ENCODE measurements around the gene SHKBP1.
A peak's percentile ranks its signal among the peaks of the same experiment; 100 is the strongest.
"Not testable (repeated sequence)": the region's sequence is repeated elsewhere in the genome, so short reads cannot be mapped to it uniquely, and the experiment has no call there.

Gene SHKBP1

GRCh38 chr19:40553885-40554857 lies 22.5 kb upstream of the SHKBP1 start:
- no peak for DNase-seq (ENCODE audit: low read depth in 3 of 3, low spot score in 1 of 3)

- no peak for DNase-seq (ENCODE audit: low read depth in 3 of 3, low spot score in 1 of 3)
These were observed 20.5 kb upstream of the SHKBP1 start for GRCh38 chr19:40555978-40556689.

- DNase-seq (ENCODE audit: low read depth in 3 of 3, low spot score in 1 of 3) = no peak
These were observed 19.6 kb upstream of the SHKBP1 start for GRCh38 chr19:40556953-40557530.

GRCh38 chr19:40559394-40559793 lies 17.3 kb upstream of the SHKBP1 start:
- DNase-seq (ENCODE audit: low read depth in 3 of 3, low spot score in 1 of 3) = no peak

GRCh38 chr19:40560092-40560507 lies 16.6 kb upstream of the SHKBP1 start:
- DNase-seq (ENCODE audit: low read depth in 3 of 3, low spot score in 1 of 3) = no peak

GRCh38 chr19:40561947-40562346 lies 14.7 kb upstream of the SHKBP1 start:
- no peak for DNase-seq (ENCODE audit: low read depth in 3 of 3, low spot score in 1 of 3)

GRCh38 chr19:40564535-40564934 lies 12.1 kb upstream of the SHKBP1 start:
- not testable (repeated sequence) for DNase-seq (ENCODE audit: low read depth in 3 of 3, low spot score in 1 of 3)

- DNase-seq (ENCODE audit: low read depth in 3 of 3, low spot score in 1 of 3) = no peak
These were observed 11.3 kb upstream of the SHKBP1 start for GRCh38 chr19:40565355-40565754.

GRCh38 chr19:40565910-40566495 lies 10.7 kb upstream of the SHKBP1 start:
- no peak for DNase-seq (ENCODE audit: low read depth in 3 of 3, low spot score in 1 of 3)

GRCh38 chr19:40567040-40567749 lies 9.5 kb upstream of the SHKBP1 start:
- DNase-seq (ENCODE audit: low read depth in 3 of 3, low spot score in 1 of 3) = no peak

- DNase-seq (ENCODE audit: low read depth in 3 of 3, low spot score in 1 of 3) = no peak
These were observed 8.8 kb upstream of the SHKBP1 start for GRCh38 chr19:40567750-40568494.

GRCh38 chr19:40570313-40571004 lies 6.2 kb upstream of the SHKBP1 start:
- DNase-seq (ENCODE audit: low read depth in 3 of 3, low spot score in 1 of 3) = peak; percentile 84 to 90 (median 85)

GRCh38 chr19:40571005-40571318 lies 5.7 kb upstream of the SHKBP1 start:
- no peak for DNase-seq (ENCODE audit: low read depth in 3 of 3, low spot score in 1 of 3)

GRCh38 chr19:40571831-40572495 lies 4.7 kb upstream of the SHKBP1 start:
- DNase-seq (ENCODE audit: low read depth in 3 of 3, low spot score in 1 of 3) = no peak

GRCh38 chr19:40575326-40575725 lies 1.3 kb upstream of the SHKBP1 start:
- DNase-seq (ENCODE audit: low read depth in 3 of 3, low spot score in 1 of 3) = no peak

- no peak for DNase-seq (ENCODE audit: low read depth in 3 of 3, low spot score in 1 of 3)
These were observed 505 bp upstream of the SHKBP1 start for GRCh38 chr19:40576151-40576584.

GRCh38 chr19:40578442-40578908 lies 1.8 kb downstream of the SHKBP1 start:
- DNase-seq (ENCODE audit: low read depth in 3 of 3, low spot score in 1 of 3) = no peak

GRCh38 chr19:40580619-40581018 lies 3.9 kb downstream of the SHKBP1 start:
- no peak for DNase-seq (ENCODE audit: low read depth in 3 of 3, low spot score in 1 of 3)

GRCh38 chr19:40581531-40581930 lies 4.9 kb downstream of the SHKBP1 start:
- no peak for DNase-seq (ENCODE audit: low read depth in 3 of 3, low spot score in 1 of 3)

Measured in stimulated activated CD4-positive, alpha-beta T cell treated with anti-CD3 and anti-CD28 coated beads, TNF-alpha, amount 100 ng/mL, for 1 hour (primary cell).